GM12875 (cell line): ENCODE results near the gene SIRPB2.

Source experiments
- H3K4me3 ChIP-seq: one replicate; pipeline ENCODE4 v1.5.1; 2011; ENCODE audit warnings: low read depth, low read length, control low read depth
- CTCF ChIP-seq: IDR thresholded peaks from 2 replicates; pipeline ENCODE4 v1.5.1; 2011; ENCODE audit warnings: low read depth, mild to moderate bottlenecking, control low read depth, inconsistent platforms, low read length, moderate library complexity, borderline replicate concordance; ENCODE audit not compliant: insufficient read depth

SIRPB2 gene

DNA sequence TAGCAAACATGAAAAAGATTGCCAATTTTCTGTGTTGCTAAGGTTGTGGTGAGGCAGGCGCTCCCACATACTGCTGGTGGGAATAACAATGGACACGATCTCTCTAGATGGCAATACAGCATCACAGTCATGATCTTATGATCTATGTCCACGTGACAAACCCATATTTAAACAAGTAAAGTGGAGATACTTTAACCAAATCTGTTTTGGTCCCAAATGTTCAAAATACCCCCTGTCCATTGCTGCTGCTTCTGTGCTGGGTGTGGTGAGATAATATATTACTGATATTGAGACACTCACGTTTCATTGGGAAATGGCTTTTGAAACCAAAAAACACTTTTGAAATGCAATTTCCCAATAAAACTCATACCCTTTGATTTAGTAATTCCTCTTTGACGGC is 43.3 kb upstream of the SIRPB2 start:
- H3K4me3 ChIP-seq = no peak overlapping the region
- TF ChIP-seq CTCF = no peak

DNA sequence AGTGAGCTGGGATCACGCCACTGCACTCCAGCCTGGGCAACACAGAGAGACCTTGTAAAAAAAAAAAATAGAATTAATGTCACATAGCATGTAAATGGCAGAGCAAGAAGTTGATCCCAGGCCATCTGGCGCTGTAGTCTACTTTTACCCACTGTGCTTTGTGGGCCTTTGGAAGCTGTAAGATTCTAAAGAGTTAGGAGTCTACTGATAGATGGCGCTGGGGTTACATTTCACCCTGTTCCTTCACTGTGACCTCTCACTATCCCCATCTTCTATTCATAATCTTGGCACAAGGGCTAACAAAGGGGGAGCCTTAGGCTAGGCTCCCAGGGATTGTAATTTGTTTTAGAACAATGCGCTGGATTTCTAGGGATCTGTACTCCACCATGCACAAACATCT is 41.8 kb upstream of the SIRPB2 start:
- H3K4me3 ChIP-seq = no peak overlapping the region
- TF ChIP-seq CTCF = no peak

GRCh38 chr20:1528811-1529210 is 37.6 kb upstream of the SIRPB2 start:
- no peak for TF ChIP-seq CTCF
- no peak overlapping the region for H3K4me3 ChIP-seq

DNA sequence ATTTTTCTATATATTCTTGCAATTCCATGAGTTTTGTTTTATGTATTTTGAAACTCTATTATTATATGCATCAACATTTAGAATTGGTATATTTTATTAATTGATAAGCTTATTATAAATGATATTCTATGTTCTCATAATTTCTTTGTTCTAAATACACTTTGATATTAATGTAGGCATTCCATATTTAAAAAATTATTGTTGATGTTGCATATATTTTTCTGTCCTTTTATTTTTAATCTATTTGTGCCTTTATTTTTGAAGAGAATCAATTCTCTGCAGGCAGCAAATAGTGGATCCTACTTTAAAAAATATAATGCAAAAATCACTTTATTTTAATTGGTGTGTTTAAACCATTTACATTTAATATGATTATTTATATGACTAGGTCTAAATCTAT is 36.7 kb upstream of the SIRPB2 start:
- no peak for TF ChIP-seq CTCF
- no peak overlapping the region for H3K4me3 ChIP-seq

GRCh38 chr20:1526896-1527295 is 35.7 kb upstream of the SIRPB2 start:
- TF ChIP-seq CTCF = no peak
- H3K4me3 ChIP-seq = no peak overlapping the region

GRCh38 chr20:1526310-1526709 is 35.1 kb upstream of the SIRPB2 start:
- no peak overlapping the region for H3K4me3 ChIP-seq
- TF ChIP-seq CTCF = no peak

DNA sequence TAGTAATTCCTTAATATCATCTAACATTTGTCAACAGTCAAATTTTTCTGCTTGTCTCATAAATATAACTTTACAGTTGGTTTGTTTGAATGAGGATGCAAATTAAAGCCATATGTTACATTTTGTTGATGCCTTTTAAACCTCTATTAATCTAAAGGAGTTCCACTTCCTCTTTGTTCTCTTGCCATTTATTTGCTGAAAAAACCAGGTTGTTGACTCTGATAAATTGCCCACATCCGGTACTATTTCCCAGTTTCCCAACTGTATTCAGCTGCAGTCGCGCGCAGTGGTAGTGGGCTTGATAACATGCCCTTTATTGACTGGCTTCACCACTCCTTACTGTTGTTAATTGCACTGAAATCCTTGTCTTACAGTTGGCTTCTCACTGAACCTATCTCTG is 32.8 kb upstream of the SIRPB2 start:
- H3K4me3 ChIP-seq = no peak overlapping the region
- no peak for TF ChIP-seq CTCF
